GM12878 (cell line): ENCODE results near the gene SMOC1. TPM values are rescaled to one million over a fixed set of nuclear protein-coding genes. Genes with fewer than 3 reads are reported as not detected.

Experiments
- ATAC-seq: fragments of 200-7000 bp; cut with Tn5 transposase; 3 replicates; pipeline ENCODE4 v1.9.1; 2020; ENCODE audit warnings: mild to moderate bottlenecking, moderate library complexity
- BruUV-seq: library from RNA; stranded (reverse); fragments of 400-500 nt; replicated peaks from 2 replicates; lab custom pipeline; 2021; lab: Mats Ljungman, UMichigan
- CTCF ChIA-PET: fragments of 300-600 bp; sonication (Branson Sonifier 250); formaldehyde crosslinking; extraction: SDS; loops from one replicate; lab custom pipeline; 2021; ENCODE audit warnings: inconsistent platforms; lab: Yijun Ruan, JAX
- POLR2A ChIA-PET: fragments of 350-600 bp; formaldehyde crosslinking; extraction: SDS; loops from one replicate; lab custom pipeline; 2021; ENCODE audit warnings: inconsistent platforms; lab: Charles Lee
- RAD21 ChIA-PET: fragments of 300-600 bp; sonication (Branson Sonifier 250); formaldehyde crosslinking; loops from one replicate; lab custom pipeline; 2023; ENCODE audit warnings: antibody characterized with exemption; ENCODE audit not compliant: unreplicated experiment; lab: Charles Lee
- SMC1A ChIA-PET: fragments of 300-600 bp; sonication (Branson Sonifier 250); formaldehyde crosslinking; loops from one replicate; lab custom pipeline; 2023; ENCODE audit not compliant: unreplicated experiment, uncharacterized antibody; lab: Charles Lee
- DNase-seq: peaks from one replicate; pipeline ENCODE4 v3.0.0-alpha.2; 2011; ENCODE audit warnings: low read depth, low spot score
- FAIRE-seq: peaks from 3 replicates; lab custom pipeline; 2011; peaks lifted over from hg19 to GRCh38; lab: Jason Lieb, UNC
- H2AFZ ChIP-seq: 2 replicates; pipeline ENCODE4 v1.6.0; 2011; ENCODE audit warnings: low read depth, low read length, control low read depth; ENCODE audit not compliant: control insufficient read depth
- H3K27ac ChIP-seq: 2 replicates; pipeline ENCODE4 v1.5.1; 2011; ENCODE audit warnings: control low read depth; ENCODE audit not compliant: control insufficient read depth, insufficient read depth
- H3K27me3 ChIP-seq, 2 experiments: replicated peaks in 1 of 2; 2 replicates each; pipeline versions ENCODE4 v1.6.0 to v1.6.1; 2011; ENCODE audit warnings: low read length in 1 of 2; ENCODE audit not compliant: control insufficient read depth in 2 of 2, insufficient read depth in 2 of 2
- H3K36me3 ChIP-seq, 2 experiments: 2 replicates each; pipeline ENCODE4 v1.5.1; 2011; ENCODE audit warnings: low read length in 1 of 2; ENCODE audit not compliant: control insufficient read depth in 2 of 2, insufficient read depth in 2 of 2
- H3K4me1 ChIP-seq: 2 replicates; pipeline ENCODE4 v1.6.1; 2011; ENCODE audit warnings: mild to moderate bottlenecking, low read length, moderate library complexity, mixed read lengths; ENCODE audit not compliant: control insufficient read depth, insufficient read depth
- H3K4me2 ChIP-seq: 2 replicates; pipeline ENCODE4 v1.6.0; 2011; ENCODE audit warnings: control low read depth; ENCODE audit not compliant: control insufficient read depth, insufficient read depth
- H3K4me3 ChIP-seq: fragments of 200-600 bp; sonication (generic); 2 replicates; pipeline ENCODE4 v1.5.1; 2016
- H3K79me2 ChIP-seq: 2 replicates; pipeline ENCODE4 v1.6.0; 2011; ENCODE audit warnings: low read length; ENCODE audit not compliant: control insufficient read depth, insufficient read depth
- H3K9ac ChIP-seq: 2 replicates; pipeline ENCODE4 v1.8.0; 2011; ENCODE audit warnings: low read length, control low read depth, mixed read lengths; ENCODE audit not compliant: control insufficient read depth, insufficient read depth
- H3K9me3 ChIP-seq: replicated peaks from 3 replicates; pipeline ENCODE4 v1.5.1; 2011; ENCODE audit warnings: mild to moderate bottlenecking, low read length; ENCODE audit not compliant: control insufficient read depth, insufficient read depth
- H4K20me1 ChIP-seq: 2 replicates; pipeline ENCODE4 v1.6.0; 2011; ENCODE audit not compliant: control insufficient read depth, insufficient read depth
- DPF2 ChIP-seq: fragments of 450-650 bp; IDR thresholded peaks from 2 replicates; pipeline ENCODE4 v1.6.1; 2017; ENCODE audit warnings: mild to moderate bottlenecking
- EGR1 ChIP-seq, 2 experiments: IDR thresholded peaks; 1 replicate in 1 of 2; 2 replicates in 1 of 2; pipeline ENCODE4 v1.6.1; 2011 to 2012; ENCODE audit warnings: low read depth in 2 of 2, low read length in 2 of 2, borderline replicate concordance in 1 of 2, mild to moderate bottlenecking in 1 of 2, moderate library complexity in 1 of 2
- EP300 ChIP-seq, 2 experiments: fragments of 150-350 bp in 1 of 2; IDR thresholded peaks; 2 replicates each; pipeline ENCODE4 v1.6.1; 2011 to 2012; ENCODE audit warnings: low read depth in 2 of 2, low read length in 2 of 2, borderline replicate concordance in 1 of 2, improper control_type of control experiment in 1 of 2, inconsistent platforms in 1 of 2; ENCODE audit not compliant: control insufficient read depth in 1 of 2
- JUNB ChIP-seq: IDR thresholded peaks from 2 replicates; pipeline ENCODE4 v1.6.1; 2016; ENCODE audit warnings: antibody characterized with exemption, mild to moderate bottlenecking
- MEF2A ChIP-seq: IDR thresholded peaks from 2 replicates; pipeline ENCODE4 v1.6.1; 2011; ENCODE audit warnings: low read depth, mild to moderate bottlenecking, low read length, moderate library complexity; ENCODE audit not compliant: insufficient read depth
- NR2C1 ChIP-seq: fragments of 450-650 bp; IDR thresholded peaks from 2 replicates; pipeline ENCODE4 v1.6.1; 2017; ENCODE audit warnings: antibody characterized with exemption, mild to moderate bottlenecking, moderate library complexity
- PAX5 ChIP-seq: IDR thresholded peaks from 2 replicates; pipeline ENCODE4 v1.6.1; 2011; ENCODE audit warnings: low read depth, low read length, borderline replicate concordance
- POLR2AphosphoS5 ChIP-seq: IDR thresholded peaks from 2 replicates; pipeline ENCODE4 v1.6.1; 2011; ENCODE audit warnings: mild to moderate bottlenecking, low read length, inconsistent platforms
- RELA ChIP-seq: fragments of 450-650 bp; IDR thresholded peaks from 2 replicates; pipeline ENCODE4 v1.8.0; 2014; ENCODE audit warnings: borderline replicate concordance; ENCODE audit not compliant: partially characterized antibody
- WGBS: methylation state at CpG from one replicate; pipeline ENCODE4 v1.1.6; 2016; ENCODE audit warnings: low lambda C conversion rate; ENCODE audit not compliant: insufficient replicate concordance, insufficient coverage; ENCODE audit errors: missing lambda C conversion rate; 5-methylcytosine and 5-hydroxymethylcytosine counted together
- in situ Hi-C: fragments of 300-500 bp; cut with MboI; formaldehyde crosslinking; loops from 9 replicates; pipeline ENCODE4 v1.14.3; 2018; ENCODE audit warnings: mixed read lengths
- intact Hi-C: fragments of 100-400 bp; cut with micrococcal nuclease; formaldehyde crosslinking; loops from one replicate; pipeline ENCODE4 v1.14.2; 2022; ENCODE audit not compliant: unreplicated experiment
- polyA plus RNA-seq, 11 experiments: library from polyadenylated mRNA; depleted of rRNA in 4 of 11; unstranded in 6 of 11; stranded (reverse) in 5 of 11; fragments of >200 nt; fragmentation: Nextera tagmentation in 4 of 11; fragmentation: Illumina TruSeq in 1 of 11; extraction: Ambion mirVana in 4 of 11; extraction: Trizol in 1 of 11; gene quantifications; 1 replicate in 1 of 11; 2 replicates in 10 of 11; pipeline versions ENCODE4 v1.2.1 to v1.2.3, GENCODE V29; 2011 to 2016; ENCODE audit warnings: inconsistent platforms in 2 of 11, missing spikeins in 2 of 11, low read depth in 1 of 11
- total RNA-seq, 4 experiments: library from RNA; depleted of rRNA in 3 of 4; stranded (reverse); fragments of >200 nt in 3 of 4; fragmentation: Illumina TruSeq in 1 of 4; extraction: Trizol in 1 of 4; gene quantifications; 2 replicates each; pipeline versions ENCODE4 v1.2.1 to v1.2.3, GENCODE V29; 2013 to 2021

SMOC1 gene
- total and polyA plus RNA-seq, 10 of the 15 experiments (the other 5 are each of a cell fraction or from before 2014, with no cell fraction given), result 0.03 to 0.26 (median 0.14) TPM; not detected in 7

- ChIA-PET RAD21 (interaction anchor here (1.2 kb wide), 1 partner anchor 303 kb away, joined by 3 read pairs; no protein-coding TSS in a partner anchor), SMC1A (no interaction called here), CTCF (interaction anchor here (1.6 kb wide), 1 partner anchor 214 kb away, joined by 5 read pairs; no protein-coding TSS in a partner anchor), POLR2A (no interaction called here)
- Histone ChIP-seq H4K20me1 (no peaks in the 10 kb centered on the region; the same call in 1 of the 2 replicates), H3K4me3 (no peak overlapping the region), H3K4me2 (no peak overlapping the region), H3K36me3 (no peaks in the 10 kb centered on the region), H3K27ac (no peak overlapping the region), H3K4me1 (no peaks in the 10 kb centered on the region)
- intact Hi-C loops, result no loop called here
- 46% methylated on average over 8 of the region's 8 CpGs for WGBS
- in situ Hi-C loops, result no loop called here
- FAIRE-seq (no peak), ATAC-seq (no peak)
- BruUV-seq, result no TSS peak
- TF ChIP-seq EP300 (IDR thresholded peaks at IDR 0.05; ENCODE audit: borderline replicate concordance in 1 of 2, control insufficient read depth in 1 of 2, low read depth in 2 of 2, low read length in 2 of 2), result no peak
- TF ChIP-seq NR2C1, result no peak
- no peak for TF ChIP-seq MEF2A
- TF ChIP-seq, all 136 proteins: peak for 0
- no peak overlapping the region for H2AFZ ChIP-seq
- no peaks in the 10 kb centered on the region for H3K79me2 ChIP-seq
- no peaks in the 10 kb centered on the region; a peak in 1 of 4 replicates for H3K27me3 ChIP-seq
- DNase-seq, result no peak
- no peak overlapping the region for H3K9ac ChIP-seq
- no peaks in the 10 kb centered on the region for H3K9me3 ChIP-seq
These were observed 153.9 kb downstream of the SMOC1 start for GRCh38 chr14:70033116-70033515.

- Histone ChIP-seq H3K27ac (no peak overlapping the region), H3K9ac (no peak overlapping the region), H3K79me2 (no peaks in the 10 kb centered on the region), H3K4me3 (no peak overlapping the region), H4K20me1 (no peaks in the 10 kb centered on the region; the same call in 1 of the 2 replicates), H2AFZ (no peak overlapping the region), H3K27me3 (no peaks in the 10 kb centered on the region; a peak in 1 of 4 replicates), H3K36me3 (no peaks in the 10 kb centered on the region), H3K9me3 (no peaks in the 10 kb centered on the region), H3K4me1 (no peaks in the 10 kb centered on the region), H3K4me2 (no peak overlapping the region)
- POLR2A ChIA-PET, result no interaction called here
- BruUV-seq, result no TSS peak
- CTCF ChIA-PET, result interaction anchor here (1.6 kb wide), 1 partner anchor 215 kb away, joined by 5 read pairs; no protein-coding TSS in a partner anchor
- in situ Hi-C loops, result no loop called here
- intact Hi-C loops, result no loop called here
- WGBS, result 46% methylated on average over 2 of the region's 2 CpGs
- no peak for ATAC-seq
- SMC1A ChIA-PET, result no interaction called here
- RAD21 ChIA-PET, result interaction anchor here (1.2 kb wide), 1 partner anchor 303 kb away, joined by 3 read pairs; no protein-coding TSS in a partner anchor
- no peak for DNase-seq
- TF ChIP-seq RELA (no peak), DPF2 (no peak), JUNB (no peak), POLR2AphosphoS5 (no peak), EGR1 (IDR thresholded peaks at IDR 0.05; ENCODE audit: borderline replicate concordance in 1 of 2, low read depth in 2 of 2, low read length in 2 of 2) (no peak), PAX5 (no peak)
- no peak for FAIRE-seq
These were observed 154.3 kb downstream of the SMOC1 start for GRCh38 chr14:70033561-70033960.
